ENCODE data around the gene LRFN5. TPM values are rescaled to one million over a fixed set of nuclear protein-coding genes. Genes with fewer than 3 reads are reported as not detected.

The LRFN5 gene
- total RNA-seq (2022; extraction: Qiagen RNA extraction; ENCODE audit: low read depth), result not detected in 5 replicates

DNA sequence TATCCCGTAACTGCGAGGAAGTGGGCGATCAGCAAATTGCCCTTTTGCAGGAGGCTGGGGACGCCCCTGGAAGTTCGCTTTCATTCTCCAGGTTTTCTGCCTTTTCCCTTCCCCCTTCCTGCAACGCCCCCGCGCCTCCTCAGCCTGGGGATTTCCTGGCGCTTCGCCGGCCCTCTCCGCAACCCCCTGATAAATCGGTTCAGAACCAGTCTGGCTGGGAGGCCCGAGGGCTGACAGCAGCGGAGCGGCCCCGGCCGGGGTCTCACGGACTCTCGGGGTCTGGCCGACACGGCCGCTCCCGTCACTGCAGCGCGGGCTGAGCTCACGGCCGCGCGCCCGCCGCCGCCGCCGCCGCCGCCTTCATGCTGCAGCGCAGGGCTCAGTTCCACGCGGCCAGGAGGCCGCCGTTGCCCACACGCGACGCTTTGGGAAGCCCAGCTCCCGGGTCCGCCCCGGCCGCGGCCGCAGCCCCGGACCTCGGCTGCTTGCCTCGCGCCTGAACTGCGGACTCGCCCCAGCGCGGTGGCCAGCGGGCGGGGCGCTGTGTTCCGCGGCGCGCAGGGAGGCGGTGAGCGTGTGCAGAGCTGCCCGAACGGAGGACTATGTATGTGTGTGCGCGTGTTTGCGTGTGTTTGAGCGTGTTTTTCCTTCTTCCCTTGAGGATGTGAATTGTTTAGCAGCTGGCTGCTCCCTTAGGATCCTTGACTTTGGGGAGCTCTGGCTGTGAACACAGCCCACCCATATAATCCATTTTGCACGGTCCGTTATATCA, at the start of gene LRFN5:
LRFN5 (plus strand) TSS at position 345 of the 772 bp plus-strand sequence.

